Stimulated activated CD8-positive, alpha-beta memory T cell treated with anti-CD3 and anti-CD28 coated beads, Interleukin-15, amount 100 ng/mL, for 1 hour (primary cell): ENCODE measurements around the gene APLP2.
"Not testable (repeated sequence)": the region's sequence is repeated elsewhere in the genome, so short reads cannot be mapped to it uniquely, and the experiment has no call there.

Experiments
- DNase-seq: peaks from one replicate; pipeline ENCODE4 v3.0.0-alpha.2; 2020; ENCODE audit warnings: low read depth

APLP2 gene

GRCh38 chr11:130069659-130070108 lies at the start of gene APLP2:
Gene APLP2, plus strand, starts transcription at chr11:130069894. Its CDS starts 84 bp downstream, at chr11:130069978.
- DNase-seq, result peak; percentile 96

GRCh38 chr11:130020323-130020722 lies 49.4 kb upstream of the APLP2 start:
- DNase-seq, result no peak

- not testable (repeated sequence) for DNase-seq
Measured at GRCh38 chr11:130021606-130022005, 48.1 kb upstream of the APLP2 start.

GRCh38 chr11:130022799-130023198 lies 46.9 kb upstream of the APLP2 start:
- no peak for DNase-seq

GRCh38 chr11:130023204-130023603 lies 46.5 kb upstream of the APLP2 start:
- DNase-seq, result no peak

GRCh38 chr11:130024361-130024760 lies 45.3 kb upstream of the APLP2 start:
- no peak for DNase-seq

- no peak for DNase-seq
Measured at GRCh38 chr11:130025371-130025770, 44.3 kb upstream of the APLP2 start.

GRCh38 chr11:130029137-130029536 lies 40.6 kb upstream of the APLP2 start:
- DNase-seq, result no peak

GRCh38 chr11:130031056-130031455 lies 38.6 kb upstream of the APLP2 start:
- no peak for DNase-seq

GRCh38 chr11:130031945-130032344 lies 37.7 kb upstream of the APLP2 start:
- no peak for DNase-seq

GRCh38 chr11:130032931-130033330 lies 36.8 kb upstream of the APLP2 start:
- no peak for DNase-seq

- DNase-seq, result no peak
Measured at GRCh38 chr11:130034236-130034635, 35.5 kb upstream of the APLP2 start.

GRCh38 chr11:130037058-130037457 lies 32.6 kb upstream of the APLP2 start:
- no peak for DNase-seq

- no peak for DNase-seq
Measured at GRCh38 chr11:130037881-130038585, 31.7 kb upstream of the APLP2 start.

- no peak for DNase-seq
Measured at GRCh38 chr11:130040281-130040940, 29.3 kb upstream of the APLP2 start.

GRCh38 chr11:130042093-130042591 lies 27.6 kb upstream of the APLP2 start:
- no peak for DNase-seq

- no peak for DNase-seq
Measured at GRCh38 chr11:130043575-130043974, 26.1 kb upstream of the APLP2 start.

GRCh38 chr11:130047141-130047540 lies 22.6 kb upstream of the APLP2 start:
- DNase-seq, result no peak

- DNase-seq, result no peak
Measured at GRCh38 chr11:130049328-130049771, 20.3 kb upstream of the APLP2 start.

- no peak for DNase-seq
Measured at GRCh38 chr11:130050257-130050656, 19.4 kb upstream of the APLP2 start.

- no peak for DNase-seq
Measured at GRCh38 chr11:130051082-130051481, 18.6 kb upstream of the APLP2 start.

- no peak for DNase-seq
Measured at GRCh38 chr11:130052567-130052966, 17.1 kb upstream of the APLP2 start.

- no peak for DNase-seq
Measured at GRCh38 chr11:130054966-130055365, 14.7 kb upstream of the APLP2 start.
